H1 (cell line): ENCODE results near the gene KLRC2. TPM values are rescaled to one million over a fixed set of nuclear protein-coding genes. Genes with fewer than 3 reads are reported as not detected.

Source experiments
- CTCF ChIA-PET: fragments of 300-600 bp; sonication (Branson Sonifier 250); formaldehyde crosslinking; loops from one replicate; lab custom pipeline; 2021; ENCODE audit not compliant: partially characterized antibody; lab: Charles Lee
- POLR2A ChIA-PET: fragments of 300-600 bp; sonication (Branson Sonifier 250); formaldehyde crosslinking; loops from one replicate; lab custom pipeline; 2021; ENCODE audit warnings: inconsistent platforms; ENCODE audit not compliant: partially characterized antibody; lab: Charles Lee
- DNase-seq, 2 experiments: peaks; one replicate each; pipeline versions ENCODE4 v3.0.0 to v3.0.0-alpha.2; 2010 to 2022; ENCODE audit warnings: low spot score in 2 of 2, low read depth in 1 of 2, mixed read lengths in 1 of 2
- FAIRE-seq: peaks from 2 replicates; lab custom pipeline; 2011; peaks lifted over from hg19 to GRCh38; lab: Jason Lieb, UNC
- H2AFZ ChIP-seq: 2 replicates; pipeline ENCODE4 v1.8.1; 2012; ENCODE audit warnings: low read length, inconsistent platforms
- H2AK5ac ChIP-seq: 2 replicates; pipeline ENCODE4 v1.6.1; 2013; ENCODE audit warnings: low read depth, low read length
- H2BK120ac ChIP-seq: replicated peaks from 2 replicates; pipeline ENCODE3; 2013; ENCODE audit warnings: low read depth, low read length, inconsistent platforms
- H2BK12ac ChIP-seq: 2 replicates; pipeline ENCODE4 v1.6.1; 2013; ENCODE audit warnings: low read depth, low read length
- H2BK15ac ChIP-seq: 2 replicates; pipeline ENCODE4 v1.6.1; 2013; ENCODE audit warnings: low read length
- H2BK20ac ChIP-seq: 2 replicates; pipeline ENCODE4 v1.6.1; 2013; ENCODE audit warnings: low read length
- H2BK5ac ChIP-seq: 2 replicates; pipeline ENCODE4 v1.6.1; 2013; ENCODE audit warnings: low read depth, low read length
- H3K14ac ChIP-seq: 2 replicates; pipeline ENCODE4 v1.6.1; 2013; ENCODE audit warnings: inconsistent platforms; ENCODE audit not compliant: insufficient read length
- H3K18ac ChIP-seq: 2 replicates; pipeline ENCODE4 v1.6.1; 2013; ENCODE audit warnings: low read length; ENCODE audit errors: extremely low read depth
- H3K23ac ChIP-seq: 2 replicates; pipeline ENCODE4 v1.6.1; 2013; ENCODE audit warnings: inconsistent platforms; ENCODE audit not compliant: insufficient read length
- H3K23me2 ChIP-seq: 2 replicates; pipeline ENCODE4 v1.6.1; 2013; ENCODE audit warnings: low read depth, low read length
- H3K27ac ChIP-seq: 2 replicates; pipeline ENCODE4 v1.6.1; 2011; ENCODE audit warnings: low read depth, low read length, inconsistent platforms
- H3K27me3 ChIP-seq, 4 experiments: replicated peaks in 1 of 4; 1 replicate in 1 of 4; 2 replicates in 3 of 4; pipeline versions ENCODE4 v1.6.1 to v1.8.1; 2011 to 2013; ENCODE audit warnings: low read length in 3 of 4, mild to moderate bottlenecking in 3 of 4, inconsistent platforms in 2 of 4, mixed read lengths in 2 of 4, moderate library complexity in 1 of 4; ENCODE audit not compliant: control insufficient read depth in 3 of 4, insufficient read depth in 3 of 4; ENCODE audit errors: extremely low read depth in 1 of 4
- H3K36me3 ChIP-seq, 4 experiments: 2 replicates each; pipeline versions ENCODE4 v1.6.1 to v1.8.1; 2011 to 2013; ENCODE audit warnings: mild to moderate bottlenecking in 4 of 4, low read length in 3 of 4, moderate library complexity in 2 of 4, control low read depth in 1 of 4, inconsistent platforms in 1 of 4; ENCODE audit not compliant: insufficient read depth in 4 of 4, control insufficient read depth in 2 of 4
- H3K4ac ChIP-seq: replicated peaks from 2 replicates; pipeline ENCODE3; 2013; ENCODE audit warnings: low read length, low read depth, mixed read lengths, inconsistent platforms; ENCODE audit not compliant: insufficient read length
- H3K4me1 ChIP-seq, 4 experiments: replicated peaks in 1 of 4; 1 replicate in 1 of 4; 2 replicates in 3 of 4; pipeline versions ENCODE4 v1.6.1 to v1.8.1; 2011 to 2013; ENCODE audit warnings: low read length in 3 of 4, inconsistent platforms in 2 of 4, mixed read lengths in 1 of 4; ENCODE audit not compliant: insufficient read depth in 4 of 4, control insufficient read depth in 3 of 4
- H3K4me2 ChIP-seq, 2 experiments: 2 replicates each; pipeline versions ENCODE4 v1.6.1 to v1.8.1; 2011 to 2013; ENCODE audit warnings: low read depth in 2 of 2, low read length in 2 of 2, control low read depth in 1 of 2, inconsistent platforms in 1 of 2, mild to moderate bottlenecking in 1 of 2; ENCODE audit not compliant: insufficient read depth in 1 of 2
- H3K4me3 ChIP-seq, 4 experiments: fragments of 200-600, 300-600 bp in 1 of 4; sonication (generic), shearing (Covaris generic), sonication (Bioruptor Twin) in 1 of 4; 2 replicates each; pipeline versions ENCODE4 v1.5.1 to v1.8.1; 2011 to 2016; ENCODE audit warnings: low read length in 4 of 4, low read depth in 3 of 4, control low read depth in 2 of 4, inconsistent platforms in 2 of 4, mild to moderate bottlenecking in 2 of 4, mixed read lengths in 1 of 4, moderate library complexity in 1 of 4; ENCODE audit not compliant: insufficient read depth in 2 of 4; ENCODE audit errors: extremely low read depth in 1 of 4
- H3K56ac ChIP-seq: replicated peaks from 2 replicates; pipeline ENCODE3; 2013; ENCODE audit warnings: low read depth, mild to moderate bottlenecking, mixed read lengths, low read length, inconsistent platforms; ENCODE audit not compliant: insufficient read length
- H3K79me1 ChIP-seq: 2 replicates; pipeline ENCODE4 v1.6.1; 2013; ENCODE audit warnings: low read depth, low read length, control low read depth
- H3K79me2 ChIP-seq, 2 experiments: 2 replicates each; pipeline versions ENCODE4 v1.6.1 to v1.8.1; 2012 to 2013; ENCODE audit warnings: low read length in 2 of 2, mild to moderate bottlenecking in 2 of 2, inconsistent platforms in 1 of 2; ENCODE audit not compliant: insufficient read depth in 2 of 2, control insufficient read depth in 1 of 2
- H3K9ac ChIP-seq, 4 experiments: replicated peaks in 1 of 4; 1 replicate in 1 of 4; 2 replicates in 3 of 4; pipeline versions ENCODE4 v1.6.1 to v1.8.1; 2011 to 2013; ENCODE audit warnings: low read depth in 3 of 4, low read length in 3 of 4, control low read depth in 2 of 4, mild to moderate bottlenecking in 2 of 4, moderate library complexity in 2 of 4, inconsistent platforms in 1 of 4; ENCODE audit errors: extremely low read depth in 1 of 4
- H3K9me3 ChIP-seq, 2 experiments: 2 replicates each; pipeline versions ENCODE4 v1.6.1 to v1.8.1; 2012 to 2013; ENCODE audit warnings: mild to moderate bottlenecking in 2 of 2, moderate library complexity in 2 of 2, control low read depth in 1 of 2, inconsistent platforms in 1 of 2, low read depth in 1 of 2, low read length in 1 of 2, mixed read lengths in 1 of 2; ENCODE audit not compliant: insufficient read depth in 2 of 2
- H4K20me1 ChIP-seq, 2 experiments: replicated peaks in 1 of 2; 2 replicates each; pipeline versions ENCODE3 to v1.8.1; 2011 to 2013; ENCODE audit warnings: inconsistent platforms in 2 of 2, low read length in 2 of 2, mild to moderate bottlenecking in 1 of 2; ENCODE audit not compliant: insufficient read depth in 2 of 2, control insufficient read depth in 1 of 2
- H4K5ac ChIP-seq: 2 replicates; pipeline ENCODE4 v1.6.1; 2013; ENCODE audit warnings: low read length, low read depth, mixed read lengths, inconsistent platforms; ENCODE audit not compliant: insufficient read length
- H4K8ac ChIP-seq: 2 replicates; pipeline ENCODE4 v1.8.0; 2013; ENCODE audit warnings: mild to moderate bottlenecking, moderate library complexity, low read length, inconsistent platforms; ENCODE audit not compliant: insufficient read depth; ENCODE audit errors: extremely low read depth
- H4K91ac ChIP-seq: replicated peaks from 2 replicates; pipeline ENCODE3; 2013; ENCODE audit warnings: low read length, mixed read lengths, inconsistent platforms; ENCODE audit not compliant: insufficient read length
- CBX5 ChIP-seq: fragments of 300-800, 300-1000 bp; sonication (generic); IDR thresholded peaks from 2 replicates; pipeline ENCODE4 v1.7.1; 2016; ENCODE audit warnings: antibody characterized with exemption, low read length, low read depth
- CEBPB ChIP-seq: IDR thresholded peaks from 2 replicates; pipeline ENCODE4 v1.6.1; 2012; ENCODE audit warnings: low read depth, low read length
- HDAC2 ChIP-seq, 2 experiments: fragments of 300-600 bp in 1 of 2; sonication (generic) in 1 of 2; IDR thresholded peaks; 2 replicates each; pipeline ENCODE4 v1.6.1; 2011 to 2012; ENCODE audit warnings: low read depth in 2 of 2, low read length in 2 of 2, mild to moderate bottlenecking in 2 of 2, moderate library complexity in 2 of 2, borderline replicate concordance in 1 of 2, inconsistent platforms in 1 of 2
- HDAC6 ChIP-seq: IDR thresholded peaks from one replicate; pipeline ENCODE4 v1.7.1; 2012; ENCODE audit warnings: low read depth, mild to moderate bottlenecking, inconsistent platforms, low read length, moderate library complexity
- KDM5A ChIP-seq: fragments of 200-600 bp; IDR thresholded peaks from 2 replicates; pipeline ENCODE4 v1.7.1; 2012; ENCODE audit warnings: mild to moderate bottlenecking, low read length, inconsistent platforms, mixed read lengths
- MAFK ChIP-seq: IDR thresholded peaks from 2 replicates; pipeline ENCODE4 v1.6.1; 2012; ENCODE audit warnings: low read depth, mild to moderate bottlenecking, improper control_type of control experiment, low read length
- PHF8 ChIP-seq: fragments of 200-600 bp; sonication (generic); conservative IDR thresholded peaks from 2 replicates; pipeline ENCODE4 v1.7.1; 2012; ENCODE audit warnings: low read depth, mild to moderate bottlenecking, inconsistent platforms, low read length, moderate library complexity
- RAD21 ChIP-seq, 2 experiments: IDR thresholded peaks in 1 of 2; conservative IDR thresholded peaks in 1 of 2; 2 replicates each; pipeline ENCODE4 v1.6.1; 2011; ENCODE audit warnings: low read depth in 2 of 2, low read length in 2 of 2, improper control_type of control experiment in 1 of 2, inconsistent platforms in 1 of 2, mild to moderate bottlenecking in 1 of 2, moderate library complexity in 1 of 2
- SAP30 ChIP-seq: fragments of 300-600 bp; sonication (generic); IDR thresholded peaks from 2 replicates; pipeline ENCODE4 v1.7.1; 2012; ENCODE audit warnings: low read length, moderate library complexity, mild to moderate bottlenecking, inconsistent platforms; ENCODE audit not compliant: insufficient read depth, insufficient replicate concordance
- SUZ12 ChIP-seq: fragments of 200-600 bp; sonication (generic); IDR thresholded peaks from 2 replicates; pipeline ENCODE4 v1.6.1; 2012; ENCODE audit warnings: mild to moderate bottlenecking, inconsistent platforms, low read length, moderate library complexity, mixed read lengths
- WGBS, 2 experiments: shearing (Covaris generic) in 1 of 2; methylation state at CpG; one replicate each; pipeline versions ENCODE4 v1.1.6 to v1.1.7; 2013 to 2015; ENCODE audit warnings: low lambda C conversion rate in 2 of 2, mixed read lengths in 2 of 2, inconsistent platforms in 1 of 2, low coverage in 1 of 2, missing lambda C conversion rate in 1 of 2; ENCODE audit not compliant: insufficient replicate concordance in 2 of 2, insufficient coverage in 1 of 2, insufficient read length in 1 of 2; ENCODE audit errors: extremely low coverage in 1 of 2, missing lambda C conversion rate in 1 of 2; 5-methylcytosine and 5-hydroxymethylcytosine counted together
- polyA plus RNA-seq, 7 experiments: library from polyadenylated mRNA; depleted of rRNA in 3 of 7; stranded (reverse) in 5 of 7; unstranded in 2 of 7; fragments of >200 nt in 5 of 7; fragments of 200-250 nt in 2 of 7; gene quantifications; 1 replicate in 5 of 7; 2 replicates in 1 of 7; 4 replicates in 1 of 7; pipeline versions ENCODE4 v1.2.1 to v1.2.3, GENCODE V29; 2011 to 2013; ENCODE audit warnings: missing spikeins in 2 of 7, mixed read lengths in 2 of 7
- total RNA-seq: library from RNA; stranded (reverse); fragmentation: NEBNext Ultra II Directional; extraction: Animal tissue kit (Norgen Biotek cat#: 25700); gene quantifications from 2 replicates; pipeline ENCODE4 v1.2.1, GENCODE V29; 2021
- TF ChIP-seq, protein P1 (sequence below): IDR thresholded peaks from 2 replicates; pipeline ENCODE4 v1.6.1; 2012; ENCODE audit warnings: inconsistent platforms
- TF ChIP-seq, protein P2 (sequence below): IDR thresholded peaks from 2 replicates; pipeline ENCODE4 v1.6.1; 2011; ENCODE audit warnings: low read length, improper control_type of control experiment

Gene KLRC2
- total and polyA plus RNA-seq, 2 of the 8 experiments (the other 6 are each of a cell fraction or from before 2014, with no cell fraction given), result not detected

DNA sequence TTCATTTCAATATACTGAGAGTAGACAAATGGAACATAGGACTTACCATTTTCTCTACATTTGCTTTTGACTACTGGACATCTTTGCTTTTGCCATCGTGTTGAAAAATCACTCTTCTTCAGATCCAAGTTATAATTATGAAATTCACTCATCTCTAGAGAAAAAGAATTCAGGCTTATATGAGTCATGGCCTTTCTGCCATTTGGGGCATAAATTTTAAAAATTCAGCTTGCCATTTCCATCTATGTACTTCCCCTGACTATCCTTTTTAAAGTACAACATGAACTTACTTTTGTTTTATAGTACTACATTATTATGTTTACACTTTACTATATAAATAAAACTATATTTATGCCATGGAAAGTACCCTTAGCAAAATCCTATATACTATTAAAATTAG lies 49.0 kb downstream of the KLRC2 start:
- POLR2A ChIA-PET, result no interaction called here
- H3K9ac ChIP-seq, result no peak overlapping the region
- 87% methylated on average over 1 of the region's 1 CpG; no CpG with 5 or more reads in 1 of the 2 experiments for WGBS, 2 experiments
- H3K27ac ChIP-seq, result no peak overlapping the region
- H4K5ac ChIP-seq, result no peak overlapping the region
- H3K4me2 ChIP-seq, result no peak overlapping the region
- H3K23ac ChIP-seq, result no peak overlapping the region
- no peak for FAIRE-seq
- no peaks in the 10 kb centered on the region for H3K23me2 ChIP-seq
- H2AK5ac ChIP-seq, result no peak overlapping the region
- H2BK20ac ChIP-seq, result no peak overlapping the region
- no peak overlapping the region for H2BK12ac ChIP-seq
- no peaks in the 10 kb centered on the region for H3K27me3 ChIP-seq
- H2BK5ac ChIP-seq, result no peak overlapping the region
- H2BK120ac ChIP-seq, result no peak overlapping the region
- no peak overlapping the region for H3K14ac ChIP-seq
- H3K79me2 ChIP-seq, result no peaks in the 10 kb centered on the region
- H3K79me1 ChIP-seq, result no peaks in the 10 kb centered on the region
- no peak overlapping the region for H4K8ac ChIP-seq
- H3K4me3 ChIP-seq, result no peak overlapping the region
- no peak for DNase-seq
- no peak overlapping the region for H3K18ac ChIP-seq
- H4K91ac ChIP-seq, result no peak overlapping the region
- H3K9me3 ChIP-seq, result no peaks in the 10 kb centered on the region
- H3K4me1 ChIP-seq, result no peaks in the 10 kb centered on the region
- H3K4ac ChIP-seq, result no peak overlapping the region
- H2BK15ac ChIP-seq, result no peak overlapping the region
- no peak overlapping the region for H3K56ac ChIP-seq
- CTCF ChIA-PET, result interaction anchor here (1.2 kb wide), 1 partner anchor 20 kb away, joined by 4 read pairs; no protein-coding TSS in a partner anchor
- H2AFZ ChIP-seq, result no peak overlapping the region
- H4K20me1 ChIP-seq, result no peaks in the 10 kb centered on the region
- no peaks in the 10 kb centered on the region for H3K36me3 ChIP-seq
- TF ChIP-seq KDM5A, result no peak
- TF ChIP-seq PHF8, result no peak
- no peak for TF ChIP-seq HDAC2 (IDR thresholded peaks at IDR 0.05; ENCODE audit: borderline replicate concordance in 1 of 2, low read depth in 2 of 2, low read length in 2 of 2)
- TF ChIP-seq SUZ12, result no peak
- TF ChIP-seq, protein P1, sequence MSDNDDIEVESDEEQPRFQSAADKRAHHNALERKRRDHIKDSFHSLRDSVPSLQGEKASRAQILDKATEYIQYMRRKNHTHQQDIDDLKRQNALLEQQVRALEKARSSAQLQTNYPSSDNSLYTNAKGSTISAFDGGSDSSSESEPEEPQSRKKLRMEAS, result no peak
- no peak for TF ChIP-seq MAFK
- TF ChIP-seq SAP30, result no peak
- no peak for TF ChIP-seq HDAC6
- TF ChIP-seq, protein P2, sequence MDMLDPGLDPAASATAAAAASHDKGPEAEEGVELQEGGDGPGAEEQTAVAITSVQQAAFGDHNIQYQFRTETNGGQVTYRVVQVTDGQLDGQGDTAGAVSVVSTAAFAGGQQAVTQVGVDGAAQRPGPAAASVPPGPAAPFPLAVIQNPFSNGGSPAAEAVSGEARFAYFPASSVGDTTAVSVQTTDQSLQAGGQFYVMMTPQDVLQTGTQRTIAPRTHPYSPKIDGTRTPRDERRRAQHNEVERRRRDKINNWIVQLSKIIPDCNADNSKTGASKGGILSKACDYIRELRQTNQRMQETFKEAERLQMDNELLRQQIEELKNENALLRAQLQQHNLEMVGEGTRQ, result no peak
- TF ChIP-seq CBX5, result no peak
- TF ChIP-seq CEBPB, result no peak
- no peak for TF ChIP-seq RAD21 (IDR thresholded peaks at IDR 0.05 in 1 of 2, conservative IDR thresholded peaks at IDR 0.05 in 1 of 2; ENCODE audit: low read depth in 2 of 2, low read length in 2 of 2)
